NOMO-1 (cell line): ENCODE data around the gene ERCC2.

ENCODE experiments used
- DNase-seq, 2 experiments: peaks; one replicate each; lab custom pipeline; 2025; ENCODE audit not compliant: unreplicated experiment in 2 of 2; lab: John Stamatoyannopoulos, UW

ERCC2 gene

DNA sequence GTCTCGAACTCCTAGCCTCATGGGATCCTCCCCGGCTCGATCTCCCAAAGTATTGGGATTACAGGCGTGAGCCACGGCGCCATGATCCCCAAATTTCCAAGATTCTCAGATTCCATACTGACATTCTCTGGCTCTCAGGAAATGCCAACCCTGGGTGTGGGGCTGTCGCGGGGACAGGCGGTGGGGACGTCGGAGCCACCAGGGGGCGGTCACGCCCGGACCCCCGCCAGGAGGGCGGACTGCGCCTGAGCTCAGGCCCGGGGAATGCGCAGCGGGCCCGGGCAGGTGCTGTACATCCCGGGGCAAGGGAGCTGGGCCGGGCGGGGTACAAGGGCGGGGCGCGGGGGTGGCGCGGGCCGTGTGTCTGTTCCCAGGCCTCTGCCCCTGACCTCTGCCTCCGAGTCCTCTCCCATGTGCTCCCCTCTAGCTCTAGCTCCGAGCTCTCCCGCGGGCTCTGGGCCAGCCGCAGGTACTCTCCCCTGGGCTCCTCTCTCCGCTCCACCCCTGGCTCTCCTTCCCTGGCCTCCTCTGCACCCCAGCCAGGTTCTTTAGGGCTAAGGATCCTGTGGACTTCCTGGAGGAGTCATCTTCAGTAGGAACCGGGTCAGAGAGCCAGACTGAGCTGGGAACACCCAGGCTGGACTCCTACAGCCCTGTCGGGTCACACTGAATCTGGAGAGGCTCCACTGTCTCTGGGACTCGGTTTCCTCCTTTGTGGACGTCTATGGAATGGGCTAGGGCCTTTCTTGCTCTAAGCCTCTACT lies 32.1 kb upstream of the ERCC2 start:
- no peak for DNase-seq

DNA sequence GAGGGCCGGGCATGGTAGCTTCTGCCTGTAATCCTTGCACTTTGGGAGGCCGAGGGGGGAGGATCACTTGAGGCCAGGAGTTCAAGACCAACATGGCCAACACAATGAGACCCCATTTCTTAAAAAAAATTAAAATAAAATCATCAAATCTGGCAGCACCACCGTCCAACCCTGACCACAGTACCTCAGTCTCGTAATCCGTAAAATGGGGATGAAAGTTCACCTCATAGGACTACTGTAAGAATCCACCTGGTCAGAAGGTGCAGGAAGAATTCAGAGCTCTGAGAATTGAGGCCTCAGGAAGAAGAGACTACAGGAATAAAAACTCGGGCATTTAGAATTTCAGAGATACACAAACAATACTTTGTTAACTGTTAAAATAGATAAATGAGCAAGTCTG lies 31.4 kb upstream of the ERCC2 start:
- DNase-seq: no peak

DNA sequence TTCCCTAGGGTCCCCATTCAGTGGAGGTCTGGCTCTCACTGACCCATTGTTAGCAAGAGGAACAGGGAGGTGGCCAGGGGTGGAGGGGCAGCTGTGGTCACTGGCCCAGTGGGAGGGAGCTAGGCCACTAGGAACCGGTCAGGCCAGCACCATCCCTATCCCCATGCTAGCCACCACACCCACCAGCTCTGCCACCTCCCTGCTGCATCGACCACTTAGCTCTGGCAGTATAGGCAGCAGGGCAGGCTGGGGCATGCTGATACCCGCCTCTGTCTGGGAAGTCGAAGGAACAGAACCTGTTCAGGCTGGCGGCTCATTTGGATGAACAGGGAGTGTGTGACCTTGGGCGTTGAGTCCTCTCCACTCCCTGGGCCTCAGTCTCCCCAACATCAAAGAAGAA lies 29.8 kb upstream of the ERCC2 start:
- no peak for DNase-seq

DNA sequence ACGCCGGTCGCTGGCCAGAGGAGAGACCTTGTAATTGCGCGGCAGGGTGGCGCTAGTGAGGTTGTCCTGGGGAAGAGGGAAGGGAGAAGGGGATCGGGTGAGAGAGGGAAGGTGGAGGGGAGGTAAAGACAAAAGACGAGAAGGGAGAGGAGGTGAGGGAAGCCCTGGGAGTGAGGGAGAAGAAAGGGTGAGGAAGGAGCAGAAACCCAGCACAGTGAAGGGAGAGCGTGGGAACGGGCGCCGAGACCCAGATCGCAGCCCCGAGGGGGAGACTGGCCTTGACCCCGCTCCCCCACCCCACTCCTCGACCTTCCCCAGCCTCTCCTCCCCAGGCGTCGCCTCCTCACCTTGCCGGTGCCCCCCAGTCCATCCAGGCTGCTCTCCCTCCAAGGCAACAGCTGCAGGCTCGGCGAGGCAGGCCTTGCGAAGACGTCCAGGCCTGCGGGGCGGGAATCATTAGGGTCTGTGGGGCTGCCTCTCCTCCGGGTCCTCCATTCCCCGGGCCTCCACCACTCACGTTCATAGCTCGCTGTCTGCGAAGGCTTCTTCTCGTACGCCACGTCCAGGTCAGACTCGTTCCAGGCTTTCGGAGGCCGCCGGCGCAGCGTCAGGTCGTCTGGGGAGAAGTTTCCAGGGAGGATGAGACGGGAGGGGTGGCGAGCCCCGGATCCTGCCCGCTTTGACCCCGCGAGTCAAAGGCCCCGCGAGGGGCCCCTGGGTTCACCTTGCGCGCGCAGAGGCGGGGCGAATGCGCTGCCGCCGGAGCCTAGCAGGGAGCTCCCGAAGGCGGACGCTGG lies 25.6 kb upstream of the ERCC2 start:
- no peak for DNase-seq

DNA sequence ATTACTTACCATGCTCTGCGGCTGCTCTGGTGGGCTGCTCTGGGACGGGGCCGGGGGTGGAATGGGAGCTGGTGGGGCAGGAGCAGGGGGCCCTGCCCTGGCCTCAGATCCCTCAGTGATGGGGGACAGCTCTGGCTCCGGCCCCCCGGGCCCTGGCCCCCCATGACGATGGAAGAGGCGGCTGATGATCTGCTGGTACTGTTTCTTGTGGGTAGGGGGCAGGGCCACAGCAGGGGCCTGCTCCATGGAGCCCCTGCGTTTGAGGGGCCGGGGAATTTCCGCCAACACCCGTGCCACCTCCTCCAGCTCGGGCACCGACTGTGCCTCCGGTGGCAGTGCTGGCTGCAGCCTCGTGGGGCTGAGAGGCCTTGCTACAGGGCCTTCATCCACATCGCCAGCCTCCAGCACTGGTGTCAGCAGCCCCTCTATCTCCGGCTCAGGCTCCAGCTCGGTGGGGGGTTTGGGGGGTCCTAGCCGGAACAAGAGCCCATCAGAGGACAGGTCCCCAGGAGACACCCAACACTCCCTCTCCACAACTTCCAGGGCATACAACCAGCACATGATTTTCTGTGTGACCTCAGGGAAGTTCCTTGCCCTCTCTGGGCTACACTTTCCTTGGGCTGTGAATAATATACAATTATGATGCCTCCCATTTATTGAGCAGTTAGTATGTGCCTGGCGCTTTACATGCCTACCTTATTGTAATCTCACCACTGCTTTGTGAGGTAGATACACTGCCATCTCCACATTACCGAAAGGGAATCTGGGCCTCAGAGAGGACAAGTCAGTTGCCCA lies 21.7 kb upstream of the ERCC2 start:
- no peak for DNase-seq

DNA sequence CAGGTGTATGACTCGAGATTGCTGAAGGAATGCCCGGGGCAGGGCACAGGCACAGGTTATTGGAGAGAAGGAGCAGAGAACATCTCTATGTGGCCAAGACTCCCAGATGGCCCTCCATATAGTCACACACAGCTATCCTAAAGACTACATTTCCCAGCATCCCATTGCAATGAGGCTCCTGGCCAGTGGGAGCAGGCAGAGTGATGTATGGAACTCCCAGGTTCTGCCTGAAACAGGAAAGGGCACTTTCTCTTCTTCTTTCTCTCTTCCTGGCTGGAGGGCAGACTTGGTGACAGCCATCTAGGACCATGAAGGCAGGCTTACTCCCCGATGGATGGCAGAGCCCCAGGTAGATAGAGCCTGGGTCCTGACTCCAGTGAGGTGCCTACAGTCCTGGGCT lies 21.0 kb upstream of the ERCC2 start:
- peak in 1 of 2 experiments; percentile 22 for DNase-seq

DNA sequence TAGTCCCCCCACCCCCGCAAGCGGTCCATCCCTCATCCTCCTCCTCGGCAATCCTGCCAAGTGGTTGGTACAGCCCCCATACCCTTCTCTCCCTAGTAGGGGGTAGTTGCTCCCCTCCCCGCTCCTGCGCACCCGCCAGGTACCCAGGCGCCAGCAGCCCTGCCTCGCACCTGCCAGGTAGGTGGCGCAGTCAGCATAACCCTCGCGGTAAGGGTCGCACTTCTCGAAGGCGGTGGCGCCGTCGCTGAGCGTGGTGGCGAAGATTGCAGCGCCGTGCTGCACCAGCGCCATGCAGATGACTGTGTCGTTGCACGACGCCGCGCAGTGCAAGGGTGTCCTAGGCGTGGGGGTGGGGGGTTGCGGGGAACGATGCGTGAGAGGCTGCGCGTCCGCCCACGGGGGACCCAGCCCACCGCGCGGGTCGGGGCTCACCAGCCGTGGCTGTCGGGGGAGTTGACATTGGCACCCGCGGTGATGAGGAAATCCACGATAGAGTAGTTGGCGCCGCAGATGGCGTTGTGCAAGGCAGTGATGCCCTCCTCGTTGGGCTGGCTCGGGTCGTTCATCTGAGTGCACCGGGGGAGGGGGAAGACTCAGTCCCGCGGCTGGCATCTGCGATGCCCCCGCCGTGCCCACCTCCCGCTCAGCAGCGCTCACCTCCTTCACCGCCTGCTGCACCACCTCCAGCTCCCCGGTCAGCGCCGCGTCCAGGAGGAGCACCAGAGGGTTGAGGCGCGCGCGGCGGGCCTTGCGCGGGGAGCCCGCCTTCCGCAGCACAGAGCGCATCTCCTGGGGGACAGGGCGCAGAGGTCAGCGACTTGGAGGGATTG lies 15.2 kb upstream of the ERCC2 start:
- DNase-seq: no peak

DNA sequence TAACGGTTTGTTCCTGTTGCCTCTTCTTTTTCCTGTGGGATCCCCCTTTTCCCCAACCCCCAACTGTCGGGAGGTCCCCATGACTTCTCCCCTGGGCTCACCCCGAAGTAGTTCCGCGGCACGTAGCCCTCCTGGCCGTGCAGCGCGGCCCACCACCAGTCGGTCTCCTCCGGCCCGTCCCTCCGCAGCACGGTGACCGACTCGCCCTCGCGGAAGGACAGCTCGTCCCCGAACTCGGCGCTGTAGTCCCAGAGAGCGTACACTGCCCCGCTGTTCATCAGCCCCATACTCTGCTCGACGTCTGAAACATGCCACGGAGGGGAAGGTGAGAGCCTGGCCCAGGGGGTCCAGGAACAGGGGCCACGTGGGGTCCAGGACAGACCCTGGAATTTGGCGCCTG lies 12.1 kb upstream of the ERCC2 start:
- DNase-seq: no peak

DNA sequence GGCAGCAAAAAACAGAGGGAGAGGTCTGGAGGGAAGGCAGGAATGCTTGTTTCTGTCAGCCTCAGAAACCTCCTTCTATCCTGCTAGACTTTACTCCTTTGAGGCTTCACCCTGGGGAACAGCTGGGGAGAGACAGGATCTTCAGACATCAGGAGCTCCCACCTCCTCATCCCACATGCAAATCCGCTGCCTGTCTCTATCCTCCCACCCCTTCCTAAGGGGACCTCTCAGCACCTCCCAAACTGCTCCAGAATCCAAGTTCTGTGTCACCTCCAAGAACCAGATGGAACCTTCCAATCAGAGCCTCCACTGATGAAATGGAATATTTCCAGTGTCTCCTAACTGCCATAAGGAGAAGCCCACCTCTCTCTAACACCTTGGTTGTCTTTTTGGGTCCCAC lies 9.7 kb upstream of the ERCC2 start:
- no peak for DNase-seq

DNA sequence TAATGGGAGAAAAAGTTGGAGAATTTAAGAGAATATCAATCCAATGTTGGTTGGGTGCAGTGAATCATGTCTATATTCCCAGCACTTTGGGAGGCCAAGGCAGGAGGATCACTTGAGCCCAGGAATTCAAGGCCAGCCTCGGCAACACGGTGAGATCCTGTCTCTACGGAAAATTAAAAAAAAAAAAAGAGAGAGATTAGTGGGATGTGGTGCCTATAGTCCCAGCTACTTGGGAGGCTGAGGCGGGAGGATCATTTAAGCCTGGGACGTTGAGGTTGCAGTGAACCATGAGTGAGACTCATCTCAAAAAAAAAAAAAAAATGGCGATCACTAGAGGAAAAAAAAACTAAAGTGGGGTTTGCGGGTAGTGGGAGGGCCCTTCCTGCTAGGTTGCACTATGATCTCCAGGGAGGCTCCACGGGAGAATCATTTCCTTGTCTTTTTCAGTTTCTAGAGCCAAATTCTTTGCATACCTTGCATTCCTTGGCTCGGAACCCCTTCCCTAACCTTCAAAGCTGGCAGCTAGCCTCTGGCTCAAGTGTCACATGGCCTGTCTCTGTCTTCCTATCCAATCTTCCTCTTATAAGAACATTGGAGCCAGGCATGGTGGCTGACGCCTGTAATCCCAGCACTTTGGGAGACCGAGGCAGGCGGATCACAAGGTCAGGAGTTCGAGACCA lies 5.8 kb upstream of the ERCC2 start:
- no peak for DNase-seq

DNA sequence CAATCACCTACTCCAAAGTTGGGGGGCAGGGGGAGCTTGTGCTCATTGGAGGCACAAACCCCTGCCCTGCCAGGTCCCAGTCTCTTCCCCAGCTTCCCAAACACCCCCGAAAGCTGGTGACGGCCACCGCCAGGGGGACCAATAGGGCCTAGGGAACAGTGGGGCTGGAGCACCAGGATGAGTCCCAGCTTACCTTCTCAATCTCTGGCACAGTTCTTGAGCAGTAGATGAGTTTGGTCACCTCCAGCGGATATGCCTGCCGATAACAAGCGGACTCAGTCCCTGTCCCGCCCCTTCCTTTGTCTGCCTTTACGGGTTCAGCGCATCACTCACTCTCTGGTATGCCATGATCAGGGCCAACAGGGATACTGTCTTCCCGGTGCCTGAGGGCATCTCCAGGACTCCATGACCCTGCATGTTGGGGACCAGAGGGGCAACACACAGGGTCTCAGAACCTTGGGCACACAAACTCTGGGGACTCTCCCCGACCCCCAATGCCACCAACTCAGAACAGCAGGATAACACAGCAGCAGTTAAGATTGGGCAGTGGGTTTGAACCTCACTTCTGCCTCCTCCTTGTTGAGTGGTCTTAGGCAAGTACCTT lies 1.5 kb downstream of the ERCC2 start:
- DNase-seq: no peak

DNA sequence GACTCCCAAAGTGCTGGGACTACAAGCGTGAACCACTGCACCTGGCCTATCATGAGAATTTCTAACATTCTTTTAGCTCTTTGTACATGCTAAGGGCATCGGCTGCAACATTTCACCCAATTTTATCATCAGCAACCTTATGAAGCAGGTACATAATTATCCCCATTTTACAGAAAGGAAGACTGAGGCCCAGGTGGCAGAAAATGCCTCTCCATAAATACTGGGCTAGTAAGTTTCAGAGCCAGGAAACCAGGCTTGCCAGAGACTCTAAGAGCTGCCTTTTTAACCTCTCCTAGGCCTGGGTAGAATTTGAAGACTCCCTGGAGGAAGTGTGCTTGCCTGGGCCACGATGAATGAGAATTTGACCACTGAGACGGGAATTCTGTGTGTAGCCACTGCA lies 2.2 kb downstream of the ERCC2 start:
- no peak for DNase-seq

DNA sequence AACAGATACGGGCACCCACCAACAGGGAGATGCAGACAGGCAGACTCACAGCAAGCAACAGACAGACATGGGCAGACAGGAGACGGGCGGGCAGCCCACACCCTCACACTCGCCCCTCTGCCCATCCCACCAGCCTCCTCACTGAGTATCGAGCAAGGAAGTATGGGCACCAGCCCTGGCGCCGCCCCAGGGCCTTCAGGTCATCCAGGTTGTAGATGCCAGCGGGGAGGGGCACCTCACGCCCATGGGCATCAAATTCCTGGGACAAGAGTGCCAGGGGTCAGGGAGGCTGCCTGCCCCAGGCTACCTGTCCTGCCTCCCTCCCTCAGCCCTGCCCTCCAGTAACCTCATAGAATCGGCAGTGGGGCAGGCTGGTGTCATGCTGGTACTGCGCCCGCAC lies 5.7 kb downstream of the ERCC2 start:
- DNase-seq: no peak

DNA sequence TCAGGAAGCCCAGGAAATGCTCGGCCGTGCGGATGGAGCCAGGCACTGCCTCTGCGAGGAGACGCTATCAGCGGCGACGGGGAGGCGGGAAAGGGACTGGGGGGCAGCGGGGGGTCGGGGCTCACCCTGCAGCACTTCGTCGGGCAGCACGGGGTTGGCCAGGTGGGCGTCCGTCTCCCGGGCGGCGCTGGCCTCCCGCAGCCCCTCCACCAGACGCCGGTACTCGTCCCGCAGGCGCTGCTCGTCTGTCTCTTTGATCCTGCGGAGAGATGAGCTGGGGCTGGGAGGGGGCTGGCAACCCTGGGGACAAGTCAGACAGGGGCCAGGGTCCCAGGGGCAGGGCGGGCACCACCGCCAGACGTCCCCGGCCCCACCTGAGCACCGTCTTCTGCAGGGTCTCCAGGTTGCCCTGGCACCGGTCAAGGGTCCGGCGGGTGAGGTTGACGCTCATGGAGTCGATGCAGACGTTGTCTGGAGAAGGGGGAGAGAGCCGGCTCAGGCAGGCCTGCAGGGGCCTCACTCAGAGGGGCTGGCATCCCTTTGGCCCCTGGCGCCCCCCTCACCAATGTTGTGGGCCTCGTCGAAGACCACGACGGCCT lies 6.4 kb downstream of the ERCC2 start:
- DNase-seq: no peak

DNA sequence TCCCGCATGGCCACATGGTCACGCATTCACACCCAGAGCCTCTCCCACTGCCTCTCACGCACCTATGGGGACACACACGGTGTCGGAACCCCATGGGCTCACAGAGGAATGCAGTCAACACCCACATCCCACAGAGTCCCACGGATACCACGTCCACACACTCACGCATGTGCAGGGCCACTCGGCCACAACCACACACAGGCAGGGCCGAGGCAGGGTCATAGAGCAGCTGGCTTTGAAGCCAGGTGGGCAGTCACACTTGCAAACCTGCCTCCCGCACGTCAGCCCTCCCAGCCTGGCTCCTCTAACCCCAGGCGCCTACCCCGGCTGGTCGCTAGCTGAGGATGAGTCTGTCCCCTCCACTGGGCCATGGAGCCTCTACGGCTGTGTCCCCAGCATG lies 8.1 kb downstream of the ERCC2 start:
- no peak for DNase-seq

DNA sequence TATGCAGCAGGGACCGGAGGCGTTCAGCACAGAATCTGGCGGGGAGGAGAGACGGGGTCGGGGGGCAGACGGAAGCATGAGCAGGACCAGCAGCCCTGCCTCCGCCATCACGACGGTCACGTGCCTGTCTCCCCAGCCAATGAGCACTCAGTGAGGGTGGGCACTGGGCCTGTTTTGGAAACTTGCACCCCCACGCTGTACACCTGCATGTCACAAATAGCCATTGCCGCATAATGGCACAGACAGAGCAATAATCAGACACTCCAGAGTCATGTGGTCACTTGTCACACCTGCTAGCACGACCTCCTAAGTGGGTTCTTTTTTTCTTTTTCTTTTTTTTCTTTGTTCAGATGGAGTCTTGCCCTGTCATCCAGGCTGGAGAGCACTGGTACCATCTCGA lies 8.8 kb downstream of the ERCC2 start:
- DNase-seq: no peak

DNA sequence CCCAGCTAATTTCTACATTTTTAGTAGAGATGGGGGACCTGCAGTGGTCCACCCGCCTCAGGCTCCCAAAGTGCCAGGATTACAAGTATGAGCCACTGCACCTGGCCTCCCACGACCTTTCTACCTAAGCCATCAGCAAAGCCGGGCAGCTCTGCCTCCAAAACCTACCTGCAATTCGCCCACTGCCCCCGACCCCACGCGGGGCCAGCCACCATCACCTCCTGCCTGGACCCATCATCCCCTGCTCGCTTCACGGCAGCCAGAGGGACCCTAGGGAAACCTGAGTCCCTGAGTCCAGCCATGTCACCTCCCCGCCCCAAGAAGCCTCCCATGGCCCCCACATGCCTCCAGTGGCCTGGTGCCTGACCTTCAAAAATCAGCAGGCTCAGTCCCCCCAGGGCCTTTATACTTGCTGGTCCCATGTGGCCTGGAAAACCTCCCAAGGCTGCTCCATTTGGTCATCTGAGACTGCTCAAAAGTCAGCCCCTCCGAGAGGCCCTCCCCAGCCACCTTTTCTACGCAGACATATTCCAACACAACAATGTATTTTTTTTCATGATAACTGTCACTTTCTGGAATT lies 12.1 kb downstream of the ERCC2 start:
- no peak for DNase-seq

DNA sequence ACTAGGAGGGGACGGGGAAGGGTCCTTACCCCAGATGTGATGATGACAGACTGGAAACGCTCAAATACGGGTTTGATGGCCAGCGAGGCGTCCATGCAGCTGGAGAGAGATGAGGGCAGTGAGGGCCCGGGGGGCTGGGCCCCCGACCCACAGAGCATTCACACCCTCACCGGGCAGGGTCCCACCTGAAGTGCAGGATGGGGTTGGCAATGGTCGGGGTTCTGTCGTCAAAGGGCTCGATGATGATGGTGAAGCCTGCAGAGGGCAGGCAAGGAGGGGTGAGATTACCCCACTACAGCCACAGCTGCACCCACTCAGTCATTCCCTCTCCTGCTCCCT lies 13.0 kb downstream of the ERCC2 start:
- no peak for DNase-seq

DNA sequence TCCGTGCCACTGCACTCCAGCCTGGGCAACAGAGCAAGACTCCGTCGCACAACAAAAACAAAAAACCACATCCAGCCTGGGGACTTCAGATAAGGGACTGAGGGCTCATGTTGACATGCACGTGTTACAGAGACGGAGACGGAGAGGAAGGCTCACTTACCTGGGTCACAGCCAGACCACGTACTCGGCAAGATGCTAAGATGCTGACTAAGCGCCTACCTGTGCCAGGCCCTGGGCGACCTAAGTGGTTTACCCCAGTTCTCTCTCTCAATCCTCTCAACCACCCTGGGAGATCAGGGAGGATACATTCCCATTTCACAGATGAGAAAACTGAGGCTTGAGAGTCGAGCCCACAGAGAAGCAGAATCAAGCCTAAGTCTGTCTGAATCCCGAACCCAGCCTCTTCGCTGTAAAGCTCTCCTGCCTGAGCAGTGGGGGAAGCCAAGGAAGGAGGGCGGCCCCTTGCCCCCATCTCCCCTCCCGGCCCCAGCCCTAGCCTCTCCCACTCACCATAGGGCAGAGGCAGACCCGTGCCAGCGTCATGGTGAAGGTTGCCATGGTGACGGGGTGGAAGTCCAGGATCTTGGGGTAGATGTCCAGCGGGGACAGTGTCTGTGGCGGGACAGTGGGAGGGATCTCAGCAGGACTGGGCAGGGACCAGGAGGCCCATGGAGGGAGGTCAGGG lies 13.5 kb downstream of the ERCC2 start:
- no peak for DNase-seq
